K562 (cell line): ENCODE measurements around the gene NUDT6. TPM values are rescaled to one million over a fixed set of nuclear protein-coding genes. Genes with fewer than 3 reads are reported as not detected.

Experiments
- ATAC-seq: fragments of 200-7000 bp; cut with Tn5 transposase; 3 replicates; pipeline ENCODE4 v1.9.1; 2020; ENCODE audit warnings: moderate library complexity
- BruUV-seq: library from RNA; stranded (reverse); fragments of 400-500 nt; replicated peaks from 2 replicates; lab custom pipeline; 2021; lab: Mats Ljungman, UMichigan
- CTCF ChIA-PET: fragments of 300-600 bp; formaldehyde crosslinking; extraction: SDS; loops from one replicate; lab custom pipeline; 2021; ENCODE audit warnings: low intra/inter-chr PET ratio; lab: Yijun Ruan, JAX
- POLR2A ChIA-PET: fragments of 300-600, 350-650 bp; sonication (Branson Sonifier 250); formaldehyde crosslinking; extraction: SDS; loops from one replicate; lab custom pipeline; 2021; ENCODE audit warnings: antibody characterized with exemption, inconsistent platforms; lab: Yijun Ruan, JAX
- DNase-seq, 4 experiments: peaks; one replicate each; pipeline versions ENCODE4 v3.0.0 to v3.0.0-alpha.2; 2011 to 2018; ENCODE audit warnings: low spot score in 3 of 4, mixed read lengths in 3 of 4; ENCODE audit errors: extremely low read depth in 1 of 4
- FAIRE-seq: peaks from 2 replicates; lab custom pipeline; 2011; peaks lifted over from hg19 to GRCh38; lab: Jason Lieb, UNC
- H2AFZ ChIP-seq: 2 replicates; pipeline ENCODE4 v1.6.0; 2011; ENCODE audit warnings: low read depth, low read length, control low read depth, inconsistent platforms
- H3K27ac ChIP-seq: fragments of 200-600 bp; 3 replicates; pipeline ENCODE4 v1.8.0; 2011; ENCODE audit warnings: low read depth, mild to moderate bottlenecking, control low read depth, inconsistent platforms, low read length, moderate library complexity, mixed read lengths; ENCODE audit errors: extremely low read depth
- H3K27me3 ChIP-seq, 2 experiments: fragments of 300-600 bp in 1 of 2; 2 replicates in 1 of 2; 3 replicates in 1 of 2; pipeline versions ENCODE4 v1.6.0 to v1.8.0; 2011; ENCODE audit warnings: inconsistent platforms in 2 of 2, low read length in 2 of 2, mild to moderate bottlenecking in 1 of 2, mixed read lengths in 1 of 2, moderate library complexity in 1 of 2; ENCODE audit not compliant: control insufficient read depth in 2 of 2, insufficient read depth in 2 of 2
- H3K36me3 ChIP-seq: fragments of 300-600 bp; 3 replicates; pipeline ENCODE4 v1.8.0; 2011; ENCODE audit warnings: mild to moderate bottlenecking, low read length, inconsistent platforms; ENCODE audit not compliant: control insufficient read depth, insufficient read depth
- H3K4me1 ChIP-seq, 2 experiments: fragments of 200-600 bp in 1 of 2; replicated peaks in 1 of 2; 2 replicates in 1 of 2; 3 replicates in 1 of 2; pipeline versions ENCODE4 v1.5.1 to v1.8.0; 2011; ENCODE audit warnings: inconsistent platforms in 2 of 2, low read length in 2 of 2, mild to moderate bottlenecking in 1 of 2, mixed read lengths in 1 of 2, moderate library complexity in 1 of 2; ENCODE audit not compliant: control insufficient read depth in 2 of 2, insufficient read depth in 2 of 2
- H3K4me2 ChIP-seq: 2 replicates; pipeline ENCODE4 v1.6.1; 2011; ENCODE audit warnings: low read length, control low read depth, inconsistent platforms, mixed read lengths; ENCODE audit not compliant: insufficient read depth
- H3K4me3 ChIP-seq: fragments of 200-600 bp; sonication (generic), shearing (Covaris generic); 2 replicates; pipeline ENCODE4 v1.5.1; 2016; ENCODE audit warnings: control low read depth, inconsistent platforms
- H3K79me2 ChIP-seq: fragments of 200-600 bp; 3 replicates; pipeline ENCODE4 v1.8.0; 2011; ENCODE audit warnings: low read length, inconsistent platforms; ENCODE audit not compliant: control insufficient read depth, insufficient read depth
- H3K9ac ChIP-seq, 2 experiments: 2 replicates each; pipeline versions ENCODE4 v1.6.0 to v1.6.1; 2011; ENCODE audit warnings: low read depth in 2 of 2, low read length in 2 of 2, control low read depth in 1 of 2, inconsistent platforms in 1 of 2, mild to moderate bottlenecking in 1 of 2, mixed read lengths in 1 of 2; ENCODE audit not compliant: insufficient read depth in 1 of 2
- H3K9me1 ChIP-seq: one replicate; pipeline ENCODE4 v1.6.0; 2011; ENCODE audit warnings: inconsistent platforms, mild to moderate bottlenecking, low read length, moderate library complexity; ENCODE audit not compliant: control insufficient read depth, insufficient read depth
- H3K9me3 ChIP-seq: replicated peaks from 2 replicates; pipeline ENCODE4 v1.5.1; 2011; ENCODE audit warnings: low read depth, low read length, inconsistent platforms; ENCODE audit not compliant: control insufficient read depth, insufficient read depth
- H4K20me1 ChIP-seq: replicated peaks from 2 replicates; pipeline ENCODE4 v1.6.1; 2011; ENCODE audit warnings: low read length, inconsistent platforms, mixed read lengths; ENCODE audit not compliant: control insufficient read depth, insufficient read depth
- HDAC1 ChIP-seq, 2 experiments: fragments of 450-650 bp; IDR thresholded peaks; 2 replicates each; pipeline ENCODE4 v1.6.1; 2016 to 2017; ENCODE audit warnings: inconsistent platforms in 1 of 2, mild to moderate bottlenecking in 1 of 2, moderate library complexity in 1 of 2
- RBM34 ChIP-seq: fragments of 200-400 bp; formaldehyde crosslinking; IDR thresholded peaks from 2 replicates; pipeline ENCODE4 v1.6.1; 2018; ENCODE audit warnings: low read length, borderline replicate concordance; ENCODE audit not compliant: insufficient read depth
- SLC30A9 ChIP-seq: fragments of 250-450 bp; sonication (Bioruptor Pico); IDR thresholded peaks from 2 replicates; pipeline ENCODE4 v1.8.0; 2022; ENCODE audit warnings: mild to moderate bottlenecking, moderate library complexity
- SRSF7 ChIP-seq: fragments of 200-400 bp; formaldehyde crosslinking; optimal IDR thresholded peaks from 2 replicates; pipeline ENCODE3; 2017; ENCODE audit warnings: mild to moderate bottlenecking, low read depth, low read length
- TEAD1 ChIP-seq, 2 experiments: fragments of 450-650 bp in 1 of 2; sonication (generic) in 1 of 2; formaldehyde crosslinking; IDR thresholded peaks; 2 replicates each; pipeline versions ENCODE4 v1.4.0 to v1.8.0; 2020 to 2022; ENCODE audit warnings: mild to moderate bottlenecking in 2 of 2, missing genetic modification reagents in 1 of 2
- TFAM ChIP-seq: fragments of 250-450 bp; sonication (Bioruptor Pico); conservative IDR thresholded peaks from 2 replicates; pipeline ENCODE4 v1.5.0; 2021; ENCODE audit warnings: mild to moderate bottlenecking, moderate library complexity
- ZNF197 ChIP-seq: fragments of 200-800 bp; sonication (Bioruptor generic); IDR thresholded peaks from 2 replicates; pipeline ENCODE4 v1.6.1; 2016; ENCODE audit warnings: low read depth, missing genetic modification characterization, missing compliant biosample characterization
- ZNF311 ChIP-seq: fragments of 250-450 bp; sonication (Bioruptor Pico); IDR thresholded peaks from 2 replicates; pipeline ENCODE4 v1.4.0; 2020; ENCODE audit warnings: mild to moderate bottlenecking, moderate library complexity
- WGBS: fragments of 100-300 bp; shearing (Covaris generic); methylation state at CpG from one replicate; pipeline ENCODE4 v1.1.6; 2016; ENCODE audit warnings: low coverage, mixed read lengths; ENCODE audit not compliant: insufficient coverage; ENCODE audit errors: missing lambda C conversion rate; 5-methylcytosine and 5-hydroxymethylcytosine counted together
- in situ Hi-C: fragments of 300-500 bp; cut with MboI; formaldehyde crosslinking; loops from 4 replicates; pipeline ENCODE4 v1.15.0; 2018; ENCODE audit warnings: inconsistent platforms, mixed read lengths
- intact Hi-C: fragments of 100-400 bp; cut with micrococcal nuclease; formaldehyde crosslinking; loops from 2 replicates; pipeline ENCODE4 v1.14.2; 2022
- polyA plus RNA-seq, 8 experiments: library from polyadenylated mRNA; depleted of rRNA in 4 of 8; stranded (reverse) in 5 of 8; unstranded in 3 of 8; fragments of >200 nt; fragmentation: Nextera tagmentation in 2 of 8; fragmentation: Illumina TruSeq in 1 of 8; extraction: Ambion mirVana in 2 of 8; extraction: Trizol in 1 of 8; gene quantifications; 2 replicates each; pipeline versions ENCODE4 v1.2.1 to v1.2.3, GENCODE V29; 2011 to 2014; ENCODE audit warnings: inconsistent platforms in 1 of 8, missing spikeins in 1 of 8
- total RNA-seq, 7 experiments: library from RNA; depleted of rRNA in 6 of 7; stranded (reverse); fragments of >200 nt in 6 of 7; fragmentation: Illumina TruSeq in 2 of 7; extraction: Trizol in 2 of 7; gene quantifications; 2 replicates each; pipeline versions ENCODE4 v1.2.1 to v1.2.3, GENCODE V29; 2011 to 2021; ENCODE audit warnings: low replicate concordance in 1 of 7

Gene NUDT6
- total and polyA plus RNA-seq, 9 of the 15 experiments (the other 6 are each of a cell fraction or from before 2014, with no cell fraction given): 9.4 to 18.1 (median 13.4) TPM

GRCh38 chr4:122889726-122890125, 32.7 kb downstream of the NUDT6 start (continued):
- TF ChIP-seq RBM34 (no peak), HDAC1 (IDR thresholded peaks at IDR 0.05) (no peak), ZNF311 (CRISPR knock-in tag) (no peak)
- TF ChIP-seq, all 486 proteins: peak for 0

- 70% methylated on average over 1 of the region's 1 CpG for WGBS
- ATAC-seq (no peak), DNase-seq (no peak), FAIRE-seq (no peak)
- H2AFZ ChIP-seq: no peak overlapping the region
- no TSS peak for BruUV-seq
- no peak for TF ChIP-seq ZNF197 (CRISPR knock-in tag)
- no peak for TF ChIP-seq TFAM (CRISPR knock-in tag)
- no peak for TF ChIP-seq TEAD1 (CRISPR knock-in tag; IDR thresholded peaks at IDR 0.05)
- TF ChIP-seq SLC30A9: no peak
- no peak for TF ChIP-seq SRSF7
- H3K27ac ChIP-seq: no peak overlapping the region
- POLR2A ChIA-PET: interaction anchor here (1.1 kb wide), 1 partner anchor 12 kb away, joined by 3 read pairs; no protein-coding TSS in a partner anchor
- H3K9ac ChIP-seq: no peak overlapping the region
- H4K20me1 ChIP-seq: no peaks in the 10 kb centered on the region
- H3K4me3 ChIP-seq: no peak overlapping the region
- no peaks in the 10 kb centered on the region for H3K9me1 ChIP-seq
- H3K27me3 ChIP-seq: no peaks in the 10 kb centered on the region
- H3K4me2 ChIP-seq: no peak overlapping the region
- 0 out of 2 replicates have a peak, but pooled peaks cover 2% of the 10 kb centered on the region for H3K9me3 ChIP-seq
- intact Hi-C loops (no loop called here), in situ Hi-C loops (no loop called here)
- CTCF ChIA-PET: no interaction called here
- H3K79me2 ChIP-seq: no peaks in the 10 kb centered on the region
- H3K4me1 ChIP-seq: no peaks in the 10 kb centered on the region
- H3K36me3 ChIP-seq: peaks cover 19% of the 10 kb centered on the region; the same call in 1 of the 3 replicates
Observed at GRCh38 chr4:122884499-122884898, 37.9 kb downstream of the NUDT6 start.
